Common myeloid progenitor, CD34-positive (primary cell): Measurements from ENCODE around the gene ESYT1.
A peak's percentile ranks its signal among the peaks of the same experiment; 100 is the strongest.

Source experiments
- CTCF ChIA-PET: fragments of 350-600 bp; sonication (Branson Sonifier 250); formaldehyde crosslinking; loops from one replicate; lab custom pipeline; 2021; ENCODE audit warnings: antibody characterized with exemption; lab: Charles Lee
- POLR2A ChIA-PET: fragments of 350-600 bp; sonication (Branson Sonifier 250); formaldehyde crosslinking; loops from one replicate; lab custom pipeline; 2021; ENCODE audit warnings: antibody characterized with exemption; lab: Charles Lee
- DNase-seq, 3 donors: peaks; one replicate each; pipeline versions ENCODE4 v3.0.0 to v3.0.0-alpha.2; 2013
- H3K27ac ChIP-seq, 2 experiments: 1 replicate in 1 of 2; 2 replicates in 1 of 2; pipeline ENCODE4 v1.7.0; 2013; ENCODE audit warnings: inconsistent platforms in 2 of 2, low read length in 2 of 2, mild to moderate bottlenecking in 2 of 2, low read depth in 1 of 2, moderate library complexity in 1 of 2; ENCODE audit not compliant: severe bottlenecking in 2 of 2, insufficient read depth in 1 of 2, poor library complexity in 1 of 2
- H3K27me3 ChIP-seq, 5 experiments: replicated peaks in 2 of 5; 1 replicate in 3 of 5; 2 replicates in 2 of 5; pipeline versions ENCODE4 v1.6.1 to v1.7.0; 2013; ENCODE audit warnings: low read length in 4 of 5, mild to moderate bottlenecking in 2 of 5, moderate library complexity in 2 of 5, inconsistent platforms in 1 of 5; ENCODE audit not compliant: insufficient read depth in 5 of 5, control insufficient read depth in 4 of 5
- H3K36me3 ChIP-seq, 4 experiments: 1 replicate in 2 of 4; 2 replicates in 2 of 4; pipeline versions ENCODE4 v1.6.1 to v1.7.0; 2013; ENCODE audit warnings: low read length in 3 of 4, control low read depth in 1 of 4, mild to moderate bottlenecking in 1 of 4; ENCODE audit not compliant: control insufficient read depth in 4 of 4, insufficient read depth in 4 of 4
- H3K4me1 ChIP-seq, 4 experiments: 1 replicate in 3 of 4; 2 replicates in 1 of 4; pipeline versions ENCODE4 v1.6.1 to v1.7.1; 2013; ENCODE audit warnings: low read length in 3 of 4, mild to moderate bottlenecking in 3 of 4, control low read depth in 1 of 4, inconsistent platforms in 1 of 4, moderate library complexity in 1 of 4; ENCODE audit not compliant: control insufficient read depth in 4 of 4, insufficient read depth in 4 of 4; ENCODE audit errors: control extremely low read depth in 1 of 4
- H3K4me3 ChIP-seq, 7 experiments: 1 replicate in 4 of 7; 2 replicates in 3 of 7; pipeline versions ENCODE4 v1.5.1 to v1.7.0; 2013; ENCODE audit warnings: mild to moderate bottlenecking in 7 of 7, low read length in 6 of 7, moderate library complexity in 6 of 7, inconsistent platforms in 2 of 7, low read depth in 2 of 7, control low read depth in 1 of 7; ENCODE audit not compliant: insufficient read depth in 4 of 7, control insufficient read depth in 1 of 7; ENCODE audit errors: extremely low read depth in 1 of 7
- H3K9me3 ChIP-seq, 5 experiments: 1 replicate in 4 of 5; 2 replicates in 1 of 5; pipeline versions ENCODE4 v1.6.1 to v1.7.1; 2013; ENCODE audit warnings: low read length in 4 of 5, mild to moderate bottlenecking in 2 of 5, inconsistent platforms in 1 of 5, low read depth in 1 of 5, moderate library complexity in 1 of 5; ENCODE audit not compliant: control insufficient read depth in 4 of 5, insufficient read depth in 2 of 5; ENCODE audit errors: control extremely low read depth in 1 of 5
- WGBS: methylation state at CpG from one replicate; pipeline ENCODE4 v1.1.5; 2013; ENCODE audit not compliant: insufficient coverage; 5-methylcytosine and 5-hydroxymethylcytosine counted together

ESYT1 gene

DNA sequence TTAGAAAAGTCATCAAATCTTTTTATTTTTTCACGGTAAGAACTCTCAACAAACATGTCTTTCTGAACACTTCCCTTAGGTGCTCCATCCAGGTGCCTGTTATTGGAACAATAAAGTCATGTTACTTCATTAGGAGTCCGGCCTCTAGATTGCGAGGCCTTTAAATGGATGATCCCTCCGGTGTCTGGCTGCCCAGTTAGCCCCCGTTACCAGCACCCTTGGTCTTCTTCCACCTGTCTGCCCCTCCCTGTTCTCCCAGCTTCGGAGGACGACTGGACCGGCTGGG is 24.3 kb upstream of the ESYT1 start:
- Histone ChIP-seq H3K36me3 (peaks cover 6 to 28% (median 17%) of the 10 kb centered on the region in 4 experiments), H3K27me3 (no peaks in the 10 kb centered on the region), H3K27ac (peak overlapping the region in 1 of 2 experiments; percentile 93), H3K9me3 (no peaks in the 10 kb centered on the region), H3K4me1 (peaks cover 16 to 34% (median 27%) of the 10 kb centered on the region in 4 experiments), H3K4me3 (peak overlapping the region; percentile 75 to 97 (median 86))
- CTCF ChIA-PET, result interaction anchor here (0.9 to 2.2 kb wide), 12 partner anchors 10 to 360 kb away, joined by 3 to 10 read pairs (median 4); partner anchors contain the start of genes ERBB3 and ZC3H10
- POLR2A ChIA-PET, result interaction anchor here (0.6 to 2.1 kb wide), 4 partner anchors 13 to 130 kb away, joined by 3 to 35 read pairs (median 3); partner anchors contain the start of genes ERBB3, RAB5B, RPL41 and ZC3H10
- 3% methylated on average over 8 of the region's 8 CpGs for WGBS
- DNase-seq, result no peak

DNA sequence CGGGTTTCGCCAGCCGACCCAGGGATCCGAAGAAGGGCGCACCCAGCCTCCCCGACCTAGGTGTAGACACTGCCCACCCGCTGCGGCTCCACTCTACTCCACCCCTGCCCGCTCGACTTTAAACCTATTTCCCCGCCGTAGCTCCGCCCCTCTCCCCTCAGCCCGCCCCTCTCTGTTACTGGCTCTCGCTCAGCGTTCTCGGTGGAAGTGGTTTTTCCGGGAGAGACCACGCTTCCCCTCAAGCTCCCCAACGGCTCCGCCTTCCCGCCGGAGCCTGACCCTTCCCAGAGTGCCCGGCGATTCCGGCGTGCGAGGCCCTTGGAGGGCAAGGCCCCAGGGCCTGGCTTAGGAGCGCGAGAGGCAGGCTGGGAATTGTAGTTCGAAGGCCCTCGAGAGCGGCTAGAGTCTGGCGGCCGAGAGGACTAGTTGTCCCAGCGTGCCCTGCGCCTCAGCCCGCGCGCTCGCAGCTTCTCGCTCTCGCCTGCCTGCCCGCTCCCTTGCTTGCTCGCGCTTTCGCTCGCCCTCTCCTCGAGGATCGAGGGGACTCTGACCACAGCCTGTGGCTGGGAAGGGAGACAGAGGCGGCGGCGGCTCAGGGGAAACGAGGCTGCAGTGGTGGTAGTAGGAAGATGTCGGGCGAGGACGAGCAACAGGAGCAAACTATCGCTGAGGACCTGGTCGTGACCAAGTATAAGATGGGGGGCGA is 23.8 kb upstream of the ESYT1 start, which contains the start of gene PA2G4:
Gene PA2G4 (plus strand): TSS at position 451 of the 706 bp plus-strand sequence. CDS start 179 bp downstream, at position 630.
- Histone ChIP-seq H3K27me3 (no peaks in the 10 kb centered on the region), H3K36me3 (peaks cover 8 to 30% (median 19%) of the 10 kb centered on the region in 4 experiments), H3K4me3 (peak within 1 kb of the TSS; percentile 75 to 97 (median 86)), H3K27ac (peak within 1 kb of the TSS; percentile 74 to 93), H3K4me1 (peaks cover 16 to 34% (median 27%) of the 10 kb centered on the region in 4 experiments), H3K9me3 (no peaks in the 10 kb centered on the region)
- ChIA-PET CTCF (interaction anchor here (0.9 to 2.2 kb wide), 12 partner anchors 9 to 360 kb away, joined by 3 to 10 read pairs (median 4); partner anchors contain the start of genes ERBB3 and ZC3H10), POLR2A (interaction anchor here (0.6 to 2.1 kb wide), 5 partner anchors 12 to 131 kb away, joined by 3 to 35 read pairs (median 3); partner anchors contain the start of genes ERBB3, RAB5B, RNF41 and RPL41)
- DNase-seq, result peak; percentile 99 to 100 (median 99)
- WGBS, result 0% methylated on average over 57 of the region's 60 CpGs

DNA sequence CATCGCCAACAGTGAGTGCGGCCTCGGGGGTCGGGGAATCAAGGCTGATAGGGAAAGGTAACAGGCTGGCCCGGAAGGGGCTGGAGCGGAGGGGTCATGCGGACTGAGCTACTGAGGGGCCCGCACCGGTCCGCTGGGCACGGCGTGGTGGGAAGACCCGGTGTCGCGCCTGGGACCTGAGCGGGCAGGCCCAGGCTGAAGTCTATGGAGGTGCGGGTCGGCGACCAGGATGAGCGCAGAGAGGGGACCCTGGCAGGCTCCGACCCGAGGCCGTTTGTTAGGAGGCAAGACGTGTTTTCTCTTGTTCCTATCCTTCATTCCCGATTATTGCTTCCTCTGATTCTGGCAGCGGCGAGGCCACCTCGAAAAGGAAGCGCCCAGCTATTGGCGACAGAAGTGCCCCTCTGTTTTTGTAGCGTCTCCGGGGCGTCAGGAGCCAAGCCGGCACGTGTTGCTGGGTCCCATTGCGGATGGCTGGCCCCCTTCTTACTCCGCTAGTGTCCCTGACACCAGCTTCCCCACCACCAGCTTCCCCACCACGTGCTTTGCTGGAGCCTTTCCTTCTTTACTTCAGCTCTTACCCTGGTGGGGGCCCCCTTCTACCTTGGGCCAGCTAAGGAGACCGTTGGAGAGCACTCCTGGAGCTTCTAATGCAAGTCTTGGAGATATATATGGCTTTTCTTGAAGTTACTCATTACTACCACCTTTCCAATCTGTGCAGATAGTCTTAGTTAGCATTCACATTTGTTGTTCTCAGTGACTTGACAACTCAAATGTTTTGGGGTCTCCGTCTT is 23.1 kb upstream of the ESYT1 start:
- peak in 1 of 3 donors; percentile 32 for DNase-seq

DNA sequence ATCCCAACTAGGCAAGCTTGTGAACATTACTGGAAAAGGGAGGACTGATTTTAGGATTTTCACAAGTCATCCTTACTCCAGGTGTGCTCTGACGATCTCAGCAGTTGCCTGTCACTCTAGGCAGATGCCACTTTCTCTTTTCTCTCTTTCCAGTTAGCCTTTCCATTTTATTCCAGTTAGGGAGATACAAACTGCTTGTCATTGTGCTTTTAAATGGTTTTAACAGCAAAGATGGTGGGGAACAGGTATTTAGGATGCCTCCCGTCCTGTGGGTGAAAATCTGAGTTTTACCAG is 22.5 kb upstream of the ESYT1 start:
- DNase-seq, result no peak
- Histone ChIP-seq H3K9me3 (no peaks in the 10 kb centered on the region), H3K4me1 (peaks cover 16 to 34% (median 27%) of the 10 kb centered on the region in 4 experiments), H3K36me3 (peaks cover 14 to 42% (median 30%) of the 10 kb centered on the region in 4 experiments), H3K27me3 (no peaks in the 10 kb centered on the region), H3K4me3 (peak overlapping the region in 6 of 7 experiments; percentile 80 to 97 (median 90)), H3K27ac (peak overlapping the region; percentile 74 to 93)
- CTCF ChIA-PET, result interaction anchor here (0.7 to 2.2 kb wide), 5 partner anchors 10 to 83 kb away, joined by 3 to 10 read pairs (median 4); partner anchors contain the start of genes ERBB3 and RPL41
- POLR2A ChIA-PET, result interaction anchor here (1.2 to 2.1 kb wide), 2 partner anchors 11 to 116 kb away, joined by 4 to 35 read pairs; partner anchors contain the start of genes RNF41, RPL41 and ZC3H10
- WGBS, result no CpG with 5 or more reads among the region's 2 CpGs

More for the DNA sequence above, 23.1 kb upstream of the ESYT1 start:
- no peaks in the 10 kb centered on the region for H3K27me3 ChIP-seq
- ChIA-PET POLR2A (interaction anchor here (1.0 to 2.1 kb wide), 4 partner anchors 12 to 132 kb away, joined by 3 to 35 read pairs (median 4); partner anchors contain the start of genes ERBB3, RAB5B, RNF41 and RPL41), CTCF (interaction anchor here (0.7 to 2.2 kb wide), 12 partner anchors 10 to 359 kb away, joined by 3 to 10 read pairs (median 4); partner anchors contain the start of genes ERBB3, RPL41, SMARCC2 and ZC3H10)
- peak overlapping the region; percentile 75 to 97 (median 86) for H3K4me3 ChIP-seq
- H3K36me3 ChIP-seq, result peaks cover 13 to 37% (median 25%) of the 10 kb centered on the region in 4 experiments
- H3K27ac ChIP-seq, result peak overlapping the region; percentile 74 to 93
- H3K9me3 ChIP-seq, result no peaks in the 10 kb centered on the region
- 1% methylated on average over 35 of the region's 40 CpGs for WGBS
- H3K4me1 ChIP-seq, result peaks cover 16 to 34% (median 27%) of the 10 kb centered on the region in 4 experiments

DNA sequence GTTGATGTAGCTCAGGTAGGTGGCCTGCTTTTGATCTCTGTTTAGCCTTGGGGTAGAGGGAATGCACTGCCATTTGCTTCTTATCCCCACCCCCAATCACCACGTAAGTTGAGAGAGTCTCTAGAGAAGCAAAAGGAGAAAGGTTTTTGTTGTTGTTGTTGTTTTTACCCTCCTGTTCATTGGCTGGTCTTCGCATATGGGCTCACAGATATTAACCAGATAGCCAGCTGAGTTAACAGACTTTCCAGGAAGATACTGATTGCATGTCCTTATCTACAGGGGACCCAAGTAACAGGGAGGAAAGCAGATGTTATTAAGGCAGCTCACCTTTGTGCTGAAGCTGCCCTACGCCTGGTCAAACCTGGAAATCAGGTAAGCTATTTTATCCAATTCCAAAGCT is 20.8 kb upstream of the ESYT1 start:
- H3K4me3 ChIP-seq, result no peak overlapping the region
- peak overlapping the region; percentile 19 to 93 for H3K27ac ChIP-seq
- H3K9me3 ChIP-seq, result no peaks in the 10 kb centered on the region
- no peaks in the 10 kb centered on the region for H3K27me3 ChIP-seq
- CTCF ChIA-PET, result interaction anchor here (1.0 to 4.5 kb wide), 10 partner anchors 8 to 82 kb away, joined by 3 to 33 read pairs (median 6); partner anchors contain the start of genes ERBB3, RPL41, SMARCC2 and ZC3H10
- peaks cover 17 to 56% (median 44%) of the 10 kb centered on the region in 4 experiments for H3K36me3 ChIP-seq
- WGBS, result 95% methylated on average over 2 of the region's 3 CpGs
- POLR2A ChIA-PET, result no interaction called here
- peaks cover 16 to 34% (median 27%) of the 10 kb centered on the region in 4 experiments for H3K4me1 ChIP-seq
- no peak for DNase-seq

DNA sequence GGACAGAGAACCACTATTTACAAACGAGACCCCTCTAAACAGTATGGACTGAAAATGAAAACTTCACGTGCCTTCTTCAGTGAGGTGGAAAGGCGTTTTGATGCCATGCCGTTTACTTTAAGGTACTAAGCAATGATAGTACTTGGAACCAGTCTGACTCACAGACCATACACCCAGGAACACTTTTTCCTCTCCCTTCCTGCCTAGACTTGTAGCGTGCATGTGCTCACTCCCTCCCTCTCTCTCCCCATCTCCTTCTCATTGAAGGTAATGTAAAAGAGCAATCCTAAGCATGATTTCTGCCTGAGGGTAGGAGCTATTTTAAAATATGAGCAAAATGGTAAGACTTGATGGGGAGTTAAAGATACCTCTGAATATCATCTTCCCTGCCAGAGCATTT is 17.5 kb upstream of the ESYT1 start:
- DNase-seq, result no peak

More for the DNA sequence above, 17.5 kb upstream of the ESYT1 start:
- ChIA-PET CTCF (interaction anchor here (0.8 to 4.5 kb wide), 2 partner anchors 8 to 28 kb away, joined by 3 to 33 read pairs; partner anchors contain the start of genes RPL41 and ZC3H10), POLR2A (no interaction called here)
- Histone ChIP-seq H3K4me3 (no peak overlapping the region), H3K36me3 (peaks cover 17 to 77% (median 54%) of the 10 kb centered on the region in 4 experiments), H3K27me3 (no peaks in the 10 kb centered on the region), H3K27ac (no peak overlapping the region), H3K9me3 (no peaks in the 10 kb centered on the region), H3K4me1 (peaks cover 6 to 13% (median 10%) of the 10 kb centered on the region in 4 experiments)
- WGBS, result 95% methylated on average over 4 of the region's 5 CpGs
